22Rv1 (cell line): ENCODE results near the gene DNASE1L2.

Source experiments
- CTCF ChIP-seq: fragments of 450-650 bp; IDR thresholded peaks from 2 replicates; pipeline ENCODE4 v1.5.1; 2017; ENCODE audit warnings: mild to moderate bottlenecking
- ZFX ChIP-seq: fragments of 450-650 bp; IDR thresholded peaks from 2 replicates; pipeline ENCODE4 v1.6.1; 2017; ENCODE audit warnings: antibody characterized with exemption, borderline replicate concordance

- TF ChIP-seq CTCF (no peak), ZFX (no peak)
Measured at GRCh38 chr16:2280461-2280860, 44.2 kb downstream of the DNASE1L2 start.
